ENCODE measurements around the gene KAT6B.

DNA sequence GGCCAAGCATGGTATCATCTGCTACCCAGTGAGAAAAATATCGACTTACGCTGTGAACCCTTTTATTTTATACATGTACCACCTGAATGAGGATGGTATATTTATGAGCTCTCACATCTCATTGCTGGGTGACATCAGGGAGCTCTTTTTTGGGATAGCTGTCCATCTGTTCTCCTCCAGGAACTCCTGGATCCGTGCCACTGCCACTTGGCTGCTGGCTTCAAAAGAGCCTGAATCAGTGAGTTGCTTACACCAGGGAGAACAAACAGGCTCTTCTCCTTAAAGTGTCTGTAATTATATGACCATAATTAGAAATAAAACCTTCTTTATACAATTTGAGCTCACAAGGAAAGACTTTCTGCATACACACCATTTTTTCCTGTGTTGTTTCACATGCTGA is 106.2 kb downstream of the KAT6B start:
- TF ChIP-seq EZH2 (IDR thresholded peaks at IDR 0.05; ENCODE audit: borderline replicate concordance, insufficient read depth, low read depth, low read length, poor library complexity, severe bottlenecking): no peak
- TF ChIP-seq, protein P1, sequence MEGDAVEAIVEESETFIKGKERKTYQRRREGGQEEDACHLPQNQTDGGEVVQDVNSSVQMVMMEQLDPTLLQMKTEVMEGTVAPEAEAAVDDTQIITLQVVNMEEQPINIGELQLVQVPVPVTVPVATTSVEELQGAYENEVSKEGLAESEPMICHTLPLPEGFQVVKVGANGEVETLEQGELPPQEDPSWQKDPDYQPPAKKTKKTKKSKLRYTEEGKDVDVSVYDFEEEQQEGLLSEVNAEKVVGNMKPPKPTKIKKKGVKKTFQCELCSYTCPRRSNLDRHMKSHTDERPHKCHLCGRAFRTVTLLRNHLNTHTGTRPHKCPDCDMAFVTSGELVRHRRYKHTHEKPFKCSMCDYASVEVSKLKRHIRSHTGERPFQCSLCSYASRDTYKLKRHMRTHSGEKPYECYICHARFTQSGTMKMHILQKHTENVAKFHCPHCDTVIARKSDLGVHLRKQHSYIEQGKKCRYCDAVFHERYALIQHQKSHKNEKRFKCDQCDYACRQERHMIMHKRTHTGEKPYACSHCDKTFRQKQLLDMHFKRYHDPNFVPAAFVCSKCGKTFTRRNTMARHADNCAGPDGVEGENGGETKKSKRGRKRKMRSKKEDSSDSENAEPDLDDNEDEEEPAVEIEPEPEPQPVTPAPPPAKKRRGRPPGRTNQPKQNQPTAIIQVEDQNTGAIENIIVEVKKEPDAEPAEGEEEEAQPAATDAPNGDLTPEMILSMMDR (IDR thresholded peaks at IDR 0.05): no peak
